Activated T-helper 17 cell treated with anti-CD3 and anti-CD28 coated beads, Interleukin-2, amount 50 U/mL, for 72 hours (primary cell): ENCODE results near the gene S1PR5. TPM values are rescaled to one million over a fixed set of nuclear protein-coding genes. Genes with fewer than 3 reads are reported as not detected.
"Not testable (repeated sequence)": the region's sequence is repeated elsewhere in the genome, so short reads cannot be mapped to it uniquely, and the experiment has no call there.

Experiments used
- ATAC-seq: fragments of 150-1000 bp; cut with Tn5 transposase; replicated peaks from 2 replicates; pipeline ENCODE4 v1.10.0; 2021; ENCODE audit warnings: mild to moderate bottlenecking, moderate library complexity
- H3K27ac Mint-ChIP-seq: one replicate; pipeline ENCODE4 v1.8.0; 2022; ENCODE audit warnings: mixed read lengths
- H3K27me3 Mint-ChIP-seq: one replicate; pipeline ENCODE4 v1.8.0; 2022; ENCODE audit warnings: mixed read lengths
- H3K36me3 Mint-ChIP-seq: one replicate; pipeline ENCODE4 v1.8.0; 2022; ENCODE audit warnings: low read depth, mild to moderate bottlenecking, mixed read lengths
- H3K4me1 Mint-ChIP-seq: one replicate; pipeline ENCODE4 v1.8.0; 2022; ENCODE audit warnings: mixed read lengths
- H3K4me3 Mint-ChIP-seq: one replicate; pipeline ENCODE4 v1.8.0; 2022; ENCODE audit warnings: mild to moderate bottlenecking, mixed read lengths
- H3K9me3 Mint-ChIP-seq: one replicate; pipeline ENCODE4 v1.8.0; 2022; ENCODE audit warnings: mixed read lengths
- total RNA-seq, 2 donors: library from RNA; stranded (reverse); gene quantifications; one replicate each; pipeline ENCODE4 v1.2.3, GENCODE V29; 2022

Gene S1PR5
- total RNA-seq, 2 donors from 2014 or later = 0.11 TPM; not detected in 1

DNA sequence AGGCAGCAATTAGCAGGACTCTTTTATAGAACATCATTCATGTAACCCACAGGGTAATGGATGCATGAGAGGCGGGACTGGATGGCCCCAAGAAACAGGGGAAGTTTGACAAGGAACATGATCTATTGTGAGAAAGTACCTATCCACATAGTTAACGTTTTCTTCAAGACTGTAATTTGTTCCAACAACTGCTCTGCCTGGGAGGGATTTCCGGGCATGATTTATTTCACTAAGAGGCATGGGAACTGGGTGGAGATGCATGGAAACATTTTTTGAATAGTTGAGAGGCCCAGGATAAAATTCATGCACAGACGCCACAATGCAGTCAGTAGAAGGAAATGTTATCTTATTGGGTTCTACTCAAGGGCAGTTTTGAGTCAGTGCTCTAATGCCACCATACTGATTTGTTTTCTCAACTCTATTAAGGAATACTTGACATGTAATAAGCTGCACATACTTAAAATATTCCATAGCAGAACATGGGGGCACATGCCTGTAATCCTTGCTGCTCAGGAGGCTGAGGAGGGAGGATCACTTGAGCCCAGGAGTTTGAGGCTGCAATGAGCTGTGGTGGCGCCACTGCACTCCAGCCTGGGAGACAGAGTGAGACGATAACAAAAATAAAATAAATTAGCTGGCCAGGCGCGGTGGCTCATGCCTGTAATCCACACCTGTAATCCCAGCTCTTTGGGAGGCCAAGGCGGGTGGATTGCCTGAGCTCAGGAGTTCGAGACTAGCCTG, 16.6 kb upstream of the S1PR5 start:
- no peaks in the 10 kb centered on the region for H3K9me3 Mint-ChIP-seq
- H3K4me1 Mint-ChIP-seq = no peaks in the 10 kb centered on the region
- peaks cover 8% of the 10 kb centered on the region for H3K27me3 Mint-ChIP-seq
- no peaks in the 10 kb centered on the region for H3K36me3 Mint-ChIP-seq
- no peak overlapping the region for H3K27ac Mint-ChIP-seq
- ATAC-seq = no peak
- no peak overlapping the region for H3K4me3 Mint-ChIP-seq

GRCh38 chr19:10532457-10532856, 15.2 kb upstream of the S1PR5 start:
- no peak overlapping the region for H3K27ac Mint-ChIP-seq
- H3K36me3 Mint-ChIP-seq = no peaks in the 10 kb centered on the region
- no peaks in the 10 kb centered on the region for H3K4me1 Mint-ChIP-seq
- no peaks in the 10 kb centered on the region for H3K9me3 Mint-ChIP-seq
- no peak overlapping the region for H3K4me3 Mint-ChIP-seq
- ATAC-seq = peak; percentile 52
- peaks cover 5% of the 10 kb centered on the region for H3K27me3 Mint-ChIP-seq

GRCh38 chr19:10526887-10527286, 9.6 kb upstream of the S1PR5 start:
- not testable (repeated sequence) for H3K27ac Mint-ChIP-seq, H3K9me3 Mint-ChIP-seq, H3K36me3 Mint-ChIP-seq, H3K27me3 Mint-ChIP-seq, ATAC-seq, H3K4me1 Mint-ChIP-seq, H3K4me3 Mint-ChIP-seq

GRCh38 chr19:10525636-10526035, 8.4 kb upstream of the S1PR5 start:
- Mint-ChIP-seq H3K4me1 (no peaks in the 10 kb centered on the region), H3K9me3 (no peaks in the 10 kb centered on the region), H3K27me3 (peaks cover 3% of the 10 kb centered on the region), H3K36me3 (no peaks in the 10 kb centered on the region), H3K27ac (no peak overlapping the region), H3K4me3 (no peak overlapping the region)
- ATAC-seq = no peak

DNA sequence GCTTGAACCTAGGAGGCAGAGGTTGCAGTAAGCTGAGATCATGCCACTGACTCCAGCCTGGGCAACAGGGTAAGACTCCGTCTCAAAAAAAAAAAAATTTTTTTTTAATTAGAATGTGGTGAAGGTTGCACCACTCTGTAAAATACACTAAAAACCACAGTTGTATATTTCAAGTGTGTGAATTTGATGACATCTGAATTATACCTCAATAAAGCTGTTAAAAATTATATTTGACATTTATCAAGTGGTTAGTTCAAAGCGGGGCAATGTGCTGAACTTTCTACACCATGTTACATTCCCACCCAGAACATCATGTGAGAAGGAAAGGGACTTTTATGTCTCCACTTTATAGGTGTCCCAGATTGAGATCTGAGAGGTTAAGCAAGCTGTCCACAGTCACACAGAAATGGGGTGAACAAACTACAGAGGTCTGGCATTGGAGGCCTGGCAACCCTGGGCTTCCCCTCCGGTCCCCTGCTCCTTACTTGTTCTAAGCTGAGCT, 5.9 kb upstream of the S1PR5 start:
- H3K4me3 Mint-ChIP-seq = no peak overlapping the region
- no peaks in the 10 kb centered on the region for H3K36me3 Mint-ChIP-seq
- ATAC-seq = no peak
- H3K27me3 Mint-ChIP-seq = peaks cover 17% of the 10 kb centered on the region
- peaks cover 6% of the 10 kb centered on the region for H3K4me1 Mint-ChIP-seq
- H3K27ac Mint-ChIP-seq = no peak overlapping the region
- no peaks in the 10 kb centered on the region for H3K9me3 Mint-ChIP-seq

GRCh38 chr19:10521461-10522171, 4.4 kb upstream of the S1PR5 start:
- no peaks in the 10 kb centered on the region for H3K9me3 Mint-ChIP-seq
- H3K36me3 Mint-ChIP-seq = no peaks in the 10 kb centered on the region
- peaks cover 23% of the 10 kb centered on the region for H3K27me3 Mint-ChIP-seq
- no peak for ATAC-seq
- no peak overlapping the region for H3K27ac Mint-ChIP-seq
- H3K4me1 Mint-ChIP-seq = peaks cover 9% of the 10 kb centered on the region
- no peak overlapping the region for H3K4me3 Mint-ChIP-seq

DNA sequence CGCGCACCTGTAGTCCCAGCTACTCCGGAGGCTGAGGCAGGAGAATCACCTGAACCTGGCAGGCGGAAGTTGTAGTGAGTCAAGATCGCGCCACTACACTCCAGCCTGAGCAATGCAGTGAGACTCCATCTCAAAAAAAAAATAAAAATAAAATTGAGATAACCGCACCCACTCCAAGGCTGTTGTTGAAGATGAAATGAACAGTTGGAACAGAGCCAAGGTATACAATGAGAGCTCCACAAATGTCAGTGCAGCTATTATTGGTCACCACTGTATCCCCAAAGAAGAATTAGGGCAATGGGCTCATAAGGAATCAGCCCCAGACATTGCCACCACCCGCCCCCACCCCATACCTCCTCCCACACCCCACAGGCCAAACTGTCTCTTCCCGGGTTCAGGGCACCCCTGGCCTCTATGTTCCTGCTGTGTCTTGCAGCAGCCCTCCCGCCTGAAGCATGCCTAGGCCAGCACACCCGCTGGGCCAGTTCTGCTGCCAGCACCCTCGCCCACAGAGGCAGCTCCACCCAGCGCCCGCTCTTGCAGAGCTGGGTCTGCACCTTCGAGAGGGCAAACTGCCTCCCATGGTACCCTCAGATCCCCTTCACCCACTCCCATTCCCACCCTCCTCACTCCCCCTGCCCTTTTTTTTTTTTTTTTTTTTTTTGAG, 3.5 kb upstream of the S1PR5 start:
- no peak overlapping the region for H3K4me3 Mint-ChIP-seq
- ATAC-seq = no peak
- H3K9me3 Mint-ChIP-seq = no peaks in the 10 kb centered on the region
- peaks cover 11% of the 10 kb centered on the region for H3K4me1 Mint-ChIP-seq
- no peaks in the 10 kb centered on the region for H3K36me3 Mint-ChIP-seq
- H3K27ac Mint-ChIP-seq = no peak overlapping the region
- peaks cover 29% of the 10 kb centered on the region for H3K27me3 Mint-ChIP-seq

DNA sequence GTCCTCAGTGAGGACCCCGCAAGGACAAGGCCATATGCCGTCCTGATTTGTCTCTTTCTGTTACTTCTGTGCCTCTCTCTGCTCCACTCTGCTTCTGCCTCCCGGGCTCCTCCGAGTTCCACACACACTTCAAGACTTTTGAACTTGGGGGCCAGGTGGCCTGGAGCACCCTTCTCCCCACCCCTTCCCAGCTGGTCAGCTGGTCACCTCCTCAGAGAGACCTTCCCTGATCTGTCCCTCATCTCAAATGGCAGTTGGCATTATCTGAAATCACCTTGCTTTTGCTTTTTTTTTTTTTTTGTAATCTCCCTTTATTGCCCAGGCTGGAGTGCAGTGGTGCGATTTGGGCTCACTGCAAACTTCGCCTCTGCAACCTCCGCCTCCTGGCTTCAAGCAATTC, 2.2 kb upstream of the S1PR5 start:
- Mint-ChIP-seq H3K4me3 (peak overlapping the region; percentile 60), H3K4me1 (peaks cover 11% of the 10 kb centered on the region), H3K36me3 (no peaks in the 10 kb centered on the region), H3K27me3 (peaks cover 36% of the 10 kb centered on the region), H3K9me3 (no peaks in the 10 kb centered on the region), H3K27ac (no peak overlapping the region)
- ATAC-seq = no peak

- ATAC-seq = no peak
- H3K27me3 Mint-ChIP-seq = peaks cover 40% of the 10 kb centered on the region
- H3K4me3 Mint-ChIP-seq = peak overlapping the region; percentile 60
- no peak overlapping the region for H3K27ac Mint-ChIP-seq
- H3K4me1 Mint-ChIP-seq = peaks cover 11% of the 10 kb centered on the region
- no peaks in the 10 kb centered on the region for H3K9me3 Mint-ChIP-seq
- H3K36me3 Mint-ChIP-seq = no peaks in the 10 kb centered on the region
Observed at GRCh38 chr19:10518444-10519361, 1.5 kb upstream of the S1PR5 start.

GRCh38 chr19:10517760-10518443, 655 bp upstream of the S1PR5 start:
- peak; percentile 26 for ATAC-seq
- Mint-ChIP-seq H3K4me1 (peaks cover 11% of the 10 kb centered on the region), H3K9me3 (no peaks in the 10 kb centered on the region), H3K4me3 (peak overlapping the region; percentile 60), H3K27me3 (peaks cover 48% of the 10 kb centered on the region), H3K27ac (no peak overlapping the region), H3K36me3 (no peaks in the 10 kb centered on the region)

GRCh38 chr19:10516671-10517286, 468 bp downstream of the S1PR5 start:
- peak overlapping the region; percentile 58 for H3K4me3 Mint-ChIP-seq
- ATAC-seq = no peak
- H3K27me3 Mint-ChIP-seq = peaks cover 46% of the 10 kb centered on the region
- no peaks in the 10 kb centered on the region for H3K9me3 Mint-ChIP-seq
- peaks cover 11% of the 10 kb centered on the region for H3K4me1 Mint-ChIP-seq
- no peak overlapping the region for H3K27ac Mint-ChIP-seq
- no peaks in the 10 kb centered on the region for H3K36me3 Mint-ChIP-seq

- ATAC-seq = no peak
- peaks cover 46% of the 10 kb centered on the region for H3K27me3 Mint-ChIP-seq
- no peak overlapping the region for H3K4me3 Mint-ChIP-seq
- no peak overlapping the region for H3K27ac Mint-ChIP-seq
- H3K9me3 Mint-ChIP-seq = no peaks in the 10 kb centered on the region
- peaks cover 11% of the 10 kb centered on the region for H3K4me1 Mint-ChIP-seq
- no peaks in the 10 kb centered on the region for H3K36me3 Mint-ChIP-seq
Observed at GRCh38 chr19:10516064-10516385, 1.2 kb downstream of the S1PR5 start.
